ENCODE data around the gene ZNF784. TPM values are rescaled to one million over a fixed set of nuclear protein-coding genes. Genes with fewer than 3 reads are reported as not detected.

The ZNF784 gene
- total and polyA plus RNA-seq, 9 of the 15 experiments (the other 6 are each of a cell fraction or from before 2014, with no cell fraction given), result 0.14 to 6.1 (median 2.1) TPM

DNA sequence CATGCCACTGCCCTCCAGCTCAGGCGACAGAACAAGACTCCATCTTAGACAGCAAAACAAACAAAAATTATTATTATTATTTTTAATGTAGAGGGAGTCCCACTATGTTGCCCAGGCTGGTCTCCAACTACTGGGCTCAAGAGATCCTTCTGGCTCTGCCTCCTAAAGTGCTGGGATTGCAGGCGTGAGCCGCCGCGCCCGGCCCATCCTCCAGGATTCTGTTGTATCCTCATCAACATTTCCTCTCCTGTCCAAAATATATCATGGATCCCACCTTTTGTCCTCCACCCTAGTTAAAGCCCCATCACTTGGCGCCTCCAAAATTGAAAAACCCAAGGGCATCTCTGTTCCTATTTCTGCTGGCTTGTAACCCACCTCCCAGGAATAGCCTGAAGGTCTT, 1.2 kb downstream of the ZNF784 start:
- 88% methylated on average over 7 of the region's 7 CpGs for WGBS (ENCODE audit: insufficient coverage, low coverage, missing lambda C conversion rate)
- FAIRE-seq (no peak), DNase-seq (ENCODE audit: extremely low read depth in 1 of 4, low spot score in 3 of 4) (peak in 1 of 4 experiments; percentile 1), ATAC-seq (no peak)
- Histone ChIP-seq H3K36me3 (ENCODE audit: control insufficient read depth, insufficient read depth, low read length) (peaks cover 9% of the 10 kb centered on the region; the same call in 1 of the 3 replicates), H3K79me2 (ENCODE audit: control insufficient read depth, insufficient read depth, low read length) (peaks cover 7% of the 10 kb centered on the region; the same call in 2 of the 3 replicates), H4K20me1 (replicated peaks; ENCODE audit: control insufficient read depth, insufficient read depth, low read length) (no peaks in the 10 kb centered on the region; the same call in 1 of the 2 replicates), H2AFZ (ENCODE audit: low read depth, low read length) (no peak overlapping the region), H3K4me2 (ENCODE audit: insufficient read depth, low read length) (no peak overlapping the region), H3K9me1 (ENCODE audit: control insufficient read depth, insufficient read depth, low read length) (peaks cover 3% of the 10 kb centered on the region), H3K9me3 (replicated peaks; ENCODE audit: control insufficient read depth, insufficient read depth, low read depth, low read length) (no peaks in the 10 kb centered on the region), H3K27ac (ENCODE audit: extremely low read depth, low read depth, low read length) (no peak overlapping the region), H3K9ac (ENCODE audit: insufficient read depth in 1 of 2, low read depth in 2 of 2, low read length in 2 of 2) (no peak overlapping the region), H3K4me3 (no peak overlapping the region), H3K4me1 (replicated peaks in 1 of 2; ENCODE audit: control insufficient read depth in 2 of 2, insufficient read depth in 2 of 2, low read length in 2 of 2) (peaks cover 9 to 11% of the 10 kb centered on the region in 2 experiments; a peak in 4 of 5 replicates), H3K27me3 (ENCODE audit: control insufficient read depth in 2 of 2, insufficient read depth in 2 of 2, low read length in 2 of 2) (no peaks in the 10 kb centered on the region)
- in situ Hi-C loops (cut with MboI), result loop anchor here (10.0 kb wide), 1 partner anchor 338 kb away; the partner anchor contains the start of genes BRSK1 and HSPBP1
- ChIA-PET CTCF (ENCODE audit: low intra/inter-chr PET ratio) (no interaction called here), POLR2A (interaction anchor here (0.6 to 2.1 kb wide), 7 partner anchors 12 to 103 kb away, joined by 3 to 10 read pairs (median 3); partner anchors contain the start of genes FIZ1 and ZNF865)
- intact Hi-C loops (cut with micrococcal nuclease), result no loop called here
- BruUV-seq (replicated peaks), result no TSS peak
- TF ChIP-seq ZC3H4 (CRISPR knock-in tag; IDR thresholded peaks at IDR 0.05; ENCODE audit: borderline replicate concordance) (no peak), ZNF165 (CRISPR knock-in tag; IDR thresholded peaks at IDR 0.05; ENCODE audit: borderline replicate concordance) (no peak), EGR1 (conservative IDR thresholded peaks at IDR 0.05) (no peak), RBM14 (IDR thresholded peaks at IDR 0.05; ENCODE audit: borderline replicate concordance, insufficient read depth, low read depth, low read length) (no peak), ZNF780A (CRISPR knock-in tag; IDR thresholded peaks at IDR 0.05) (no peak), EWSR1 (IDR thresholded peaks at IDR 0.05; ENCODE audit: borderline replicate concordance, low read depth, partially characterized antibody) (no peak), ZZZ3 (IDR thresholded peaks at IDR 0.05) (no peak), TAF9B (IDR thresholded peaks at IDR 0.05; ENCODE audit: partially characterized antibody) (no peak), PTRF (tag; IDR thresholded peaks at IDR 0.05) (no peak)
- TF ChIP-seq, protein P1, sequence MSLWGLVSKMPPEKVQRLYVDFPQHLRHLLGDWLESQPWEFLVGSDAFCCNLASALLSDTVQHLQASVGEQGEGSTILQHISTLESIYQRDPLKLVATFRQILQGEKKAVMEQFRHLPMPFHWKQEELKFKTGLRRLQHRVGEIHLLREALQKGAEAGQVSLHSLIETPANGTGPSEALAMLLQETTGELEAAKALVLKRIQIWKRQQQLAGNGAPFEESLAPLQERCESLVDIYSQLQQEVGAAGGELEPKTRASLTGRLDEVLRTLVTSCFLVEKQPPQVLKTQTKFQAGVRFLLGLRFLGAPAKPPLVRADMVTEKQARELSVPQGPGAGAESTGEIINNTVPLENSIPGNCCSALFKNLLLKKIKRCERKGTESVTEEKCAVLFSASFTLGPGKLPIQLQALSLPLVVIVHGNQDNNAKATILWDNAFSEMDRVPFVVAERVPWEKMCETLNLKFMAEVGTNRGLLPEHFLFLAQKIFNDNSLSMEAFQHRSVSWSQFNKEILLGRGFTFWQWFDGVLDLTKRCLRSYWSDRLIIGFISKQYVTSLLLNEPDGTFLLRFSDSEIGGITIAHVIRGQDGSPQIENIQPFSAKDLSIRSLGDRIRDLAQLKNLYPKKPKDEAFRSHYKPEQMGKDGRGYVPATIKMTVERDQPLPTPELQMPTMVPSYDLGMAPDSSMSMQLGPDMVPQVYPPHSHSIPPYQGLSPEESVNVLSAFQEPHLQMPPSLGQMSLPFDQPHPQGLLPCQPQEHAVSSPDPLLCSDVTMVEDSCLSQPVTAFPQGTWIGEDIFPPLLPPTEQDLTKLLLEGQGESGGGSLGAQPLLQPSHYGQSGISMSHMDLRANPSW (CRISPR knock-in tag; IDR thresholded peaks at IDR 0.05), result no peak
- TF ChIP-seq, protein P2, sequence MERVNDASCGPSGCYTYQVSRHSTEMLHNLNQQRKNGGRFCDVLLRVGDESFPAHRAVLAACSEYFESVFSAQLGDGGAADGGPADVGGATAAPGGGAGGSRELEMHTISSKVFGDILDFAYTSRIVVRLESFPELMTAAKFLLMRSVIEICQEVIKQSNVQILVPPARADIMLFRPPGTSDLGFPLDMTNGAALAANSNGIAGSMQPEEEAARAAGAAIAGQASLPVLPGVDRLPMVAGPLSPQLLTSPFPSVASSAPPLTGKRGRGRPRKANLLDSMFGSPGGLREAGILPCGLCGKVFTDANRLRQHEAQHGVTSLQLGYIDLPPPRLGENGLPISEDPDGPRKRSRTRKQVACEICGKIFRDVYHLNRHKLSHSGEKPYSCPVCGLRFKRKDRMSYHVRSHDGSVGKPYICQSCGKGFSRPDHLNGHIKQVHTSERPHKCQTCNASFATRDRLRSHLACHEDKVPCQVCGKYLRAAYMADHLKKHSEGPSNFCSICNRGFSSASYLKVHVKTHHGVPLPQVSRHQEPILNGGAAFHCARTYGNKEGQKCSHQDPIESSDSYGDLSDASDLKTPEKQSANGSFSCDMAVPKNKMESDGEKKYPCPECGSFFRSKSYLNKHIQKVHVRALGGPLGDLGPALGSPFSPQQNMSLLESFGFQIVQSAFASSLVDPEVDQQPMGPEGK (CRISPR knock-in tag; IDR thresholded peaks at IDR 0.05; ENCODE audit: borderline replicate concordance), result no peak
- TF ChIP-seq, protein P3, sequence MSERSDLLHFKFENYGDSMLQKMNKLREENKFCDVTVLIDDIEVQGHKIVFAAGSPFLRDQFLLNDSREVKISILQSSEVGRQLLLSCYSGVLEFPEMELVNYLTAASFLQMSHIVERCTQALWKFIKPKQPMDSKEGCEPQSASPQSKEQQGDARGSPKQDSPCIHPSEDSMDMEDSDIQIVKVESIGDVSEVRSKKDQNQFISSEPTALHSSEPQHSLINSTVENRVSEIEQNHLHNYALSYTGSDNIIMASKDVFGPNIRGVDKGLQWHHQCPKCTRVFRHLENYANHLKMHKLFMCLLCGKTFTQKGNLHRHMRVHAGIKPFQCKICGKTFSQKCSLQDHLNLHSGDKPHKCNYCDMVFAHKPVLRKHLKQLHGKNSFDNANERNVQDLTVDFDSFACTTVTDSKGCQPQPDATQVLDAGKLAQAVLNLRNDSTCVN (CRISPR knock-in tag; IDR thresholded peaks at IDR 0.05), result no peak
- TF ChIP-seq, protein P4, sequence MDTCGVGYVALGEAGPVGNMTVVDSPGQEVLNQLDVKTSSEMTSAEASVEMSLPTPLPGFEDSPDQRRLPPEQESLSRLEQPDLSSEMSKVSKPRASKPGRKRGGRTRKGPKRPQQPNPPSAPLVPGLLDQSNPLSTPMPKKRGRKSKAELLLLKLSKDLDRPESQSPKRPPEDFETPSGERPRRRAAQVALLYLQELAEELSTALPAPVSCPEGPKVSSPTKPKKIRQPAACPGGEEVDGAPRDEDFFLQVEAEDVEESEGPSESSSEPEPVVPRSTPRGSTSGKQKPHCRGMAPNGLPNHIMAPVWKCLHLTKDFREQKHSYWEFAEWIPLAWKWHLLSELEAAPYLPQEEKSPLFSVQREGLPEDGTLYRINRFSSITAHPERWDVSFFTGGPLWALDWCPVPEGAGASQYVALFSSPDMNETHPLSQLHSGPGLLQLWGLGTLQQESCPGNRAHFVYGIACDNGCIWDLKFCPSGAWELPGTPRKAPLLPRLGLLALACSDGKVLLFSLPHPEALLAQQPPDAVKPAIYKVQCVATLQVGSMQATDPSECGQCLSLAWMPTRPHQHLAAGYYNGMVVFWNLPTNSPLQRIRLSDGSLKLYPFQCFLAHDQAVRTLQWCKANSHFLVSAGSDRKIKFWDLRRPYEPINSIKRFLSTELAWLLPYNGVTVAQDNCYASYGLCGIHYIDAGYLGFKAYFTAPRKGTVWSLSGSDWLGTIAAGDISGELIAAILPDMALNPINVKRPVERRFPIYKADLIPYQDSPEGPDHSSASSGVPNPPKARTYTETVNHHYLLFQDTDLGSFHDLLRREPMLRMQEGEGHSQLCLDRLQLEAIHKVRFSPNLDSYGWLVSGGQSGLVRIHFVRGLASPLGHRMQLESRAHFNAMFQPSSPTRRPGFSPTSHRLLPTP (IDR thresholded peaks at IDR 0.05; ENCODE audit: borderline replicate concordance, extremely low read depth, insufficient read length), result no peak

Data from K562 (cell line).